IPS DF 4.7 (cell line): ENCODE data around the gene LTB.

Experiments used
- DNase-seq: peaks from one replicate; pipeline ENCODE4 v3.0.0-alpha.2; 2013; ENCODE audit warnings: low spot score; ENCODE audit errors: extremely low read depth

LTB gene

DNA sequence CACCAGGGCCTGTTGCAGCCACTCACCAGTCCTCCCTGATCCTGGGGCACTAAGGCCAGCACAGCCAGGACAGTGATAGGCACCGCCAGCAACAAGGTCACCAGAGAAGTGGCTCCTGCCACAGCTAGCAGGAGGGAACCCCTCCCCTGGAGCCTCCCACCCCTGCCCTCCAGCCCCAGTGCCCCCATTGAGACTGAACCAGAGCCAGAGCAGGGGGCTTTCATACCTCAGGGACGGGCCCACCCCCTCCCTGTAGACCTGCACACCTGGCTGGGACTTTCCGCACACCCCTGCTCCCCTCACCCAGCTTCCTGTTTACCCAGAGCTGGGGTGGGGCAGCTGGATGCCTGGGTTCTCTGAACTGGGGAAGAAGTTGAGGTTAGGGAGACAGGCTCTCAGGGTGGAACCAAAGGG, at the start of gene LTB:
Gene LTB (minus strand): TSS at position 195 of the 414 bp plus-strand sequence. CDS start 7 bp downstream, at position 188.
- DNase-seq: no peak

DNA sequence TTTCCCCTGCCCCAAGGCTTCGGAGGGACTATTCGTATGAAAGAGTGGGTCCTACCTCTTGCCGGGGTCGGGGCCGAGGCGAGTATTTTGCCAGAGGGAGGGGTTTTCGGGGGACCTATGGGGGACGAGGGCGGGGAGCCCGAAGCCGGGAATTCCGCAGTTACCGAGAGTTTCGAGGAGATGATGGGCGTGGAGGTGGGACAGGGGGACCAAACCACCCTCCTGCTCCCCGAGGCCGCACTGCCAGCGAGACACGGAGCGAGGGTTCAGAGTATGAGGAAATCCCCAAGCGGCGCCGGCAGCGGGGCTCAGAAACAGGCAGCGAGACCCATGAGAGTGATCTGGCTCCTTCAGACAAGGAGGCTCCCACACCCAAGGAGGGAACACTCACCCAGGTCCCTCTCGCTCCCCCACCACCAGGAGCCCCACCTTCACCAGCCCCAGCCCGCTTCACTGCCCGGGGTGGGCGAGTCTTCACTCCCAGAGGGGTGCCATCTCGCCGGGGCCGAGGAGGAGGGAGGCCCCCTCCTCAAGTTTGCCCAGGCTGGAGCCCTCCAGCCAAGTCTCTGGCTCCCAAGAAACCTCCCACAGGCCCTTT, 49.6 kb upstream of the LTB start:
- no peak for DNase-seq

DNA sequence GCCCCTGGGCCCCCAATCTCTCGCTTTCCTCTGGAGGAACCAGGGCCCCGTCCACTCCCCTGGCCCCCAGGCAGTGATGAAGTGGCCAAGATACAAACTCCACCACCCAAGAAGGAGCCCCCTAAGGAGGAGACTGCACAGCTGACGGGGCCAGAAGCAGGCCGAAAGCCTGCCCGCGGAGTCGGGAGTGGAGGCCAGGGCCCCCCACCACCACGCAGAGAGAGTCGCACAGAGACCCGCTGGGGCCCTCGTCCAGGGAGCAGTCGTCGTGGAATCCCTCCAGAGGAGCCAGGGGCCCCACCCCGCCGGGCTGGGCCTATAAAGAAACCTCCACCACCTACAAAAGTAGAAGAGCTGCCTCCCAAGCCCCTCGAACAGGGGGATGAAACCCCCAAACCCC, 49.0 kb upstream of the LTB start:
- DNase-seq: no peak

DNA sequence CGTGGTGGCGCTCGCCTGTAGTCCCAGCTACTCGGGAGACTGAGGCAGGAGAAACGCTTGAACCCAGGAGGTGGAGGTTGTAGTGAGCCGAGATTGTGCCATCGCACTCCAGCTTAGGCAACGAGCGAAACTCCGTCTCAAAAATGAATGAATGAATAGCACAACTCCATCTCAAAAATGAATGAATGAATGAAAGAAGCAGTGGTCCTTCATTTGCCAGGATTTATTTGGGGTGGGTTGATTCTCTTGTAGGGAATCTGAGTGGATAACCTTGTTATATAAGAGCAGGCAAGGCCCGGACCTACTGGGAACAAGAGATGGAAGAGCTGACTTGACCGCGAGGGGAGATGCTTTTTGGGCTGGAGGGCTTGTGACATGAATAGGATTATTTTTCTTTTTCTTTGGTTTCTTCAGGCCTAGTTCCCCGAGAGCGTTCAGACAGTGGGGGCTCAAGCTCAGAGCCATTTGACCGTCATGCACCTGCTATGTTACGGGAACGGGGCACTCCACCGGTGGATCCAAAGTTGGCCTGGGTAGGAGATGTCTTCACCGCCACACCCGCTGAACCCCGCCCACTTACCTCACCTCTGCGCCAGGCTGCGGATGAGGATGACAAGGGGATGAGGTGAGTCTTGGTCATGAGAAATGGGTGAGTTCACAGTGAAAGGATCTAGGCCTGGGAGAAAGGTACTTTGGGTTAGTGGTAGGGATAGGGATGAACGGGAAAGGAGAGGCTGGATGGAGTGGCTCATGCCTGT, 48.1 kb upstream of the LTB start:
- no peak for DNase-seq

GRCh38 chr6:31629014-31629413, 46.8 kb upstream of the LTB start:
- no peak for DNase-seq

GRCh38 chr6:31627690-31628287, 45.6 kb upstream of the LTB start:
- no peak for DNase-seq

GRCh38 chr6:31626952-31627351, 44.7 kb upstream of the LTB start:
- no peak for DNase-seq

DNA sequence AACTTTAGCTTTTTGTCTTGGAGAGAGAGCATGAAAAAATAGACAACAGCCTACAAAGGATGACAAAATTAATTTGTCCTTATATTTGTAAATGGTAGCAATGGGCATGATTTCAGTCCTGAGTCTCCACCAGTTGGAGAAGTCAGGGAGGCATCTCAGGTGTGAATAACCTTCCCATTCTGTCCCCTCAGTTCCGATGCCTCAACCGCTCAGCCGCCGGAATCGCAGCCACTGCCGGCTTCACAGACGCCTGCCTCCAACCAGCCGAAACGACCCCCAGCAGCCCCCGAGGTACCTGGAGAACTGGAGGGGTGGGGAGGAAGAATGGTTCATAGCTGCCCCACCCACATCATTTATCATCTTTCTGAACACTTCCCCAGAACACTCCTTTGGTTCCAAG, 41.8 kb upstream of the LTB start:
- no peak for DNase-seq

DNA sequence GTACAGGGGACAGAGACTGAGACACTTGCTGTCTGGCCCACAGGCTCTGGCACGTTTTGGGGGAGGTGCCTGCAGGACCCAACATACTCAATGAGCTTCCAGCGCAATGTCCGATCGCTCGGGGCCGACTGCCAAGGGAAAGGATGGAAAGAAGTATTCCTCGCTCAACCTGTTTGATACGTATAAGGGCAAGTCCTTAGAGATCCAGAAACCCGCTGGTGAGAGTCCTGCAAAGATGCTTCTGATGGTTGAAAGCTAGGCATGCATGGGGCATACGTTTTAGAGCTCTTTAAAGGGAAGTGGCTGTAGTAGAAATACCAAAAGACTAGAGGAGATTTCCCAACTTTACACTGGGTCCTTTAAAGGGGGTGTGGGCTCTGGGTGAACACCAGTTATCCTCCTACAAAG, 40.5 kb upstream of the LTB start:
- no peak for DNase-seq

- no peak for DNase-seq
These were observed 39.8 kb upstream of the LTB start for GRCh38 chr6:31621991-31622390.

DNA sequence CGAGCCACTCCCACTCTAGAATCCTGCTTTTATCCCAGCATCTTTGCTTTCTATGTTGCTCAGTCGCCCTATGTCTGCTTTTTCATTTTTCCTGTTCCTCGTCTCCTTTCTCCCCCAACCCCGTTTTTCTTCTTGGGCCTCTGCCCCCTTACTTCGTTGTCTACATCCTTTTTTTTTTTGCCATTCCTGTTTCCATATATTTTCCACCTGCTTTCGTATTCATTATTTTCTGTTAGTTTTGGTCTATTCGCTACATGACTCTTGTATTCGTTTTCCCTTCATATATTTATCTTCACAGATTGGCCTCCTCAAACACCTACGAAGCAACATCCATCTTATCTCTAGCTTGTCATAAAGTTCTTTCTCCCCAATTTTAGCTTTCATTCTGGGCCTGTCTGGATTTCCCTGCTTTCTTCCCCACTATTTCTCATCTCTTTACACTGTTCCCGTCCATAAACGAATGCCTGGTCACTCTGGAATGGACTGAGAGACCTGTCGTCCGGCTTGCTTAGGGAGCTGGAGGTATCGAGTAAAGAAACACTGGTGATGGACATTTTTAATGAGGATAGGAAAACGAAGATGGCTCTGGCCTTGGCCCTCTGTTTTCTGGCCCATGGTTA, 39.2 kb upstream of the LTB start:
- no peak for DNase-seq

DNA sequence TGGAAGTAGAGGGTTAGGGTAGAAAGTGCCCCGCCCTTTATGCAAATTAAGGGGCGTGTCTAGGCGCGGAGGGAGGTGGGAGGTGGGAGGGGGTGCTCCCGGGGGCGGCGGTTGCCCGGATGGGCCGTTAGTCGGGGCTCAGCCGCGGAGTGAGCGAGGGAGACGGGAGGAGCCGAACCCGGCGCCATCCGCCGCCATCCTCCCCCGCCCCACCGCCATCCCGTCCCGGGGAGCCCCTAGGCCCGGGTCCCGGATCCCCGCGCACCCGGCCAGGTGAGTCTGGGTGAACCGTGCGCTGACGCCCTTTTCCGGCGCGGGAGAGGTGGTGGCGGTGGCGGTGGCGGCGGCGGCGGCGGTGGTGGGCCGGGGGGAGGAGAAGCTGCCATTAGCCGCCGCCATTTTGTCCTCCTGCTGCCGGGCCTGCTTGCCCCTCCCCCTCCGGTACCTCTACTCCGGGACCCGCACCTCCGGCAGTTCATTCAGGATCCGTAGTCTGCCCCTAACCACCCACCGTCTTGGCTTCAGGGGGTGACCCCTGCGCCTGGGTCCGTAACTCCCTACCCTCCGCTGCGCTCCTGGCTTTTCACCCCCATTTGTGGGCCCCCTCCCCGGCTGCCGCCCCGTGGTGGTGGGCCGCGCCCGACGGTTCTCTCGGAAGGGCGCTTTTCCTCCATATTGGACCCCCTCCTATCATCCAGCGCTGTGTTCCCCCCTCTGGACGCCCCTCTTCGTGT, 38.5 kb upstream of the LTB start, which contains the start of gene PRRC2A:
Gene PRRC2A (plus strand): TSS at position 130 of the 734 bp plus-strand sequence. CDS start 2,075 bp downstream, outside the sequence.
- no peak for DNase-seq

GRCh38 chr6:31619805-31620585, 37.8 kb upstream of the LTB start:
- DNase-seq: peak; percentile 92

- DNase-seq: no peak
These were observed 34.8 kb upstream of the LTB start for GRCh38 chr6:31617010-31617409.

DNA sequence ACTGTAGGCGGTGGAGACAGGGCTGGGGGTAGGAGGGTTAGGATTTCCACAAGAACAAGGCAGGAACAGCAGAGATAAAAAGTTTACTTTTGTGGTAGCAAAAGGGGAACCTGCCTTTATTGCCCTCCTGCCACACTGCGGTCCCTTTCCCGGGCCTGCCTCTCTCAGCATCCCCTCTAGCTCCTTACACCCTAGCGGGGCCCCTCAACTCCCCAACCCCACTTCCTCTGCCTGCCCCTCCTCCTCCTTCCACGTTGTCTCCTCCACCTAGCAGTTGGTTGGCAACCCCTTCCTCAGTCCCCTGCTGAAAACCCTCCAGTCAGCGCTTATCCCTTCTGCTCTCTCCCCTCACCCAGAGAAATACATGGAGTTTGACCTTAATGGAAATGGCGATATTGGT, 33.5 kb upstream of the LTB start:
- no peak for DNase-seq

DNA sequence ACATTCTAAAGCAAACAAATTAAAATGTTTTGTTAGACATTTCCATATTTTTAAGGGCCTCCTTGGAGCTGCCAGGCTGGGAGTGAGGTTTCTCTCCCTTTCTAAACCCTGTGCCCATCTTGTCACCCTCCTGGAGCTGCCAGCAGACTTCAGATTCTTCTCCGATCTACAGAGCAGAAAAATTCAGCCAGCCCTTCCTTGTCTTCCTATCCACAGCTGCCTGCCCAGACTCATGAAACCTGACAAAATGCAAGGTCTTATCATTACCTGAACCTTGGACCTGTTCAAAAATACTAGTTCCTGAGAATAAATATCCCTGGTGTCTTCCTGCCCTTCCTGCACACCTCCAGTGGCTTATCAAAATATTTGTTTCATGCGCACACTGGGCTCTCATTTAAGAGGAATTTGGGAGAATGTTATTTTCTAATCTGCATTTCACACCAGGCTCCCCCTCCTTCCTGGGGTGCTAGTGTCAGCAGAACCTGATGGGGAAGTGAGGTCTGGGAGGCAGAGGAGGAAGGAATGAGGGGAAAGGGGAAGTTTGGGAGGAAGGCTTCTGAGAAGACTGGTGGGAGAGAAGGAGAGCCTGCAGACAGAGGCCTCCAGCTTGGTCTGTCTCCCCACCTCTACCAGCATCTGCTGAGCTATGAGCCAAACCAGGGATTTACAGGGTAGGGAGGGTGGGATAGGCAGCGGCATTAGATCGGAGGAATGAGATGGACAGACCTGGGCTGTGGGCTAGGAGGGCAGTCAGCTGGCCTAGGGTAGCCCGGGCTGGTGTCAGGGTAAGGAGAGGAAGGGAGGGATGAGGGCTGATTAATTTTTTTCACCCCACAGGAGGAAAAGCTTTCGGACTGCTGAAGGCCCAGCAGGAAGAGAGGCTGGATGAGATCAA, 32.7 kb upstream of the LTB start, which contains the start of gene AIF1:
Gene AIF1 (plus strand): TSS at position 551 of the 895 bp plus-strand sequence. CDS start 96 bp downstream, at position 647.
- no peak for DNase-seq

GRCh38 chr6:31614075-31614619, 31.9 kb upstream of the LTB start:
- no peak for DNase-seq

GRCh38 chr6:31610968-31611367, 28.7 kb upstream of the LTB start:
- DNase-seq: no peak
